ENCODE results near the gene MBNL1. TPM values are rescaled to one million over a fixed set of nuclear protein-coding genes. Genes with fewer than 3 reads are reported as not detected.

MBNL1 gene
- total RNA-seq, 1 experiment from 2014 or later, result 68.6 TPM

DNA sequence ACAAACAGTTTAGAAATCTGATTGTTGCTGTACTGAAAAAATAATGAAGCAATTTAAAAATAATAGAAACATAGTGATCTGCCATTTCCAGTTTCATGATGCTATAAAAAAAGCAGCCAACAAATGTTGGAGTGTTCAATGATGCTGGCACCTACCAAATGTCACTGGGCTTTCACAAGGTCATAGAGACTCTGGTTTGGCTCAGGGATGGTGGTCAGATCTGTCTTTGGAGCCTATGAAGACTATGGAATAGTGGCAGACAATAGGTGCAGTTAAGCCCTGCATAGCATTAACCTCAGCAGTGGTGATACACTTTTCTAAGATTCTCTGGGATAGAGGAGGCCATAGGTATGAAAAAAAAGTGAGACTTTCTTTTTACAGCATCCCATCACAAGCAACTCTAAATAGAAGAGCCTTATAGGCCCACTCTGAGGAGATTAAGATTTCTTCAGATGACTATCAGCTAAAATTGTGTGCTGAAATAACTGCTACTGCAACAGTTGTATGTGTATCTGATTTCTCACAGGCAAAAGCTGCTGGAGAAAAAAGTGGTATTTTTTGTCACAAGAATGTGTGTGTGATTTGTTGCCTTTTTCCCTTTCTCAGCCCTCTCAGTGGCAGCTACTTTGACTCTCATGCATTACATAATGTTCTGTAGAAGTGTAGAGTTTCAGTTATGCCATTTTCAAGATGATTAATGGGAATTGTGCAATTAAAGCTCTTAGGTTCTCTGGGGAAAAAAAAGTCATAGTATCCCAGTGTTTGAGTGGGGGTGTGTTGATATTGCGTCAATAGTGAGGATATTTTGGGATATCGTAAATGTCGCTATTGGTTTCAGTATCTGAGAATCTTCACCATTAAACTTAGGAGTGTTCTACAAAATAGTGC, 137.4 kb downstream of the MBNL1 start:
- ChIA-PET POLR2A (interaction anchor here (0.7 kb wide), 1 partner anchor 84 kb away, joined by 5 read pairs; no protein-coding TSS in a partner anchor), CTCF (interaction anchor here (0.6 kb wide), 1 partner anchor 10 kb away, joined by 3 read pairs; no protein-coding TSS in a partner anchor)
- Mint-ChIP-seq H3K9me3 (ENCODE audit: unreplicated experiment) (no peaks in the 10 kb centered on the region), H3K4me1 (ENCODE audit: low read depth, unreplicated experiment) (peaks cover 26% of the 10 kb centered on the region), H3K27me3 (ENCODE audit: insufficient read depth, unreplicated experiment) (no peaks in the 10 kb centered on the region), H3K36me3 (ENCODE audit: insufficient read depth, unreplicated experiment) (peaks cover 8% of the 10 kb centered on the region), H3K27ac (ENCODE audit: unreplicated experiment) (no peak overlapping the region), H3K4me3 (ENCODE audit: unreplicated experiment) (no peak overlapping the region)
- H3K27me3 ChIP-seq (replicated peaks; ENCODE audit: control insufficient read depth, insufficient read depth, low read length), result no peaks in the 10 kb centered on the region
- TF ChIP-seq, protein P1, sequence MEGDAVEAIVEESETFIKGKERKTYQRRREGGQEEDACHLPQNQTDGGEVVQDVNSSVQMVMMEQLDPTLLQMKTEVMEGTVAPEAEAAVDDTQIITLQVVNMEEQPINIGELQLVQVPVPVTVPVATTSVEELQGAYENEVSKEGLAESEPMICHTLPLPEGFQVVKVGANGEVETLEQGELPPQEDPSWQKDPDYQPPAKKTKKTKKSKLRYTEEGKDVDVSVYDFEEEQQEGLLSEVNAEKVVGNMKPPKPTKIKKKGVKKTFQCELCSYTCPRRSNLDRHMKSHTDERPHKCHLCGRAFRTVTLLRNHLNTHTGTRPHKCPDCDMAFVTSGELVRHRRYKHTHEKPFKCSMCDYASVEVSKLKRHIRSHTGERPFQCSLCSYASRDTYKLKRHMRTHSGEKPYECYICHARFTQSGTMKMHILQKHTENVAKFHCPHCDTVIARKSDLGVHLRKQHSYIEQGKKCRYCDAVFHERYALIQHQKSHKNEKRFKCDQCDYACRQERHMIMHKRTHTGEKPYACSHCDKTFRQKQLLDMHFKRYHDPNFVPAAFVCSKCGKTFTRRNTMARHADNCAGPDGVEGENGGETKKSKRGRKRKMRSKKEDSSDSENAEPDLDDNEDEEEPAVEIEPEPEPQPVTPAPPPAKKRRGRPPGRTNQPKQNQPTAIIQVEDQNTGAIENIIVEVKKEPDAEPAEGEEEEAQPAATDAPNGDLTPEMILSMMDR (IDR thresholded peaks at IDR 0.05; ENCODE audit: insufficient read depth in 1 of 2, low read depth in 1 of 2, low read length in 1 of 2, severe bottlenecking in 1 of 2, unreplicated experiment in 1 of 2), result no peak
- no peak for DNase-seq
- no TSS peak for BruUV-seq (replicated peaks)
- intact Hi-C loops (cut with micrococcal nuclease; ENCODE audit: unreplicated experiment), result no loop called here
- no peaks in the 10 kb centered on the region for H3K36me3 ChIP-seq (ENCODE audit: control insufficient read depth, insufficient read depth, low read length)
- no peak overlapping the region for H3K4me3 ChIP-seq (ENCODE audit: low read depth, low read length)
- H3K4me1 ChIP-seq, result peaks cover 19% of the 10 kb centered on the region; the same call in 1 of the 2 replicates
- H3K9me3 ChIP-seq, result no peaks in the 10 kb centered on the region

DNA sequence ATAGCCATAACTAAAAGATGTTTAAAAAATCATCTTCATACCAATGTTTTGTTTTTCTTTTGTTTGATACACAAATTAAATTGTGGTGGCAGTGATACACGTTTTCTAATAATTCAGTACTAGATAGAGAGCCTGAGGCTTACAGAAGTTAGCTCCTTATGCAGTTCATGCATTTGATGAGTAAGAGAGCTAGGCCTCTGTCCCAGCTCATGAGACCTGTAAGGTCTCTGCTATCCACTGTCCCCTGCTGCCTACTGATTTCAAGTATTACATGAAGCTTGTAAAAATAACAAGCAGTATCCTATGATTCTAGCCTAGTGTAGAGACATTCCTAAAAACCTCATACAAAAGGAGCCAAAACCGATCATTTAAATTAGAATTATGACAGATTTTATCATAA, 144.5 kb downstream of the MBNL1 start:
- peaks cover 15% of the 10 kb centered on the region for H3K36me3 Mint-ChIP-seq (ENCODE audit: insufficient read depth, unreplicated experiment)

DNA sequence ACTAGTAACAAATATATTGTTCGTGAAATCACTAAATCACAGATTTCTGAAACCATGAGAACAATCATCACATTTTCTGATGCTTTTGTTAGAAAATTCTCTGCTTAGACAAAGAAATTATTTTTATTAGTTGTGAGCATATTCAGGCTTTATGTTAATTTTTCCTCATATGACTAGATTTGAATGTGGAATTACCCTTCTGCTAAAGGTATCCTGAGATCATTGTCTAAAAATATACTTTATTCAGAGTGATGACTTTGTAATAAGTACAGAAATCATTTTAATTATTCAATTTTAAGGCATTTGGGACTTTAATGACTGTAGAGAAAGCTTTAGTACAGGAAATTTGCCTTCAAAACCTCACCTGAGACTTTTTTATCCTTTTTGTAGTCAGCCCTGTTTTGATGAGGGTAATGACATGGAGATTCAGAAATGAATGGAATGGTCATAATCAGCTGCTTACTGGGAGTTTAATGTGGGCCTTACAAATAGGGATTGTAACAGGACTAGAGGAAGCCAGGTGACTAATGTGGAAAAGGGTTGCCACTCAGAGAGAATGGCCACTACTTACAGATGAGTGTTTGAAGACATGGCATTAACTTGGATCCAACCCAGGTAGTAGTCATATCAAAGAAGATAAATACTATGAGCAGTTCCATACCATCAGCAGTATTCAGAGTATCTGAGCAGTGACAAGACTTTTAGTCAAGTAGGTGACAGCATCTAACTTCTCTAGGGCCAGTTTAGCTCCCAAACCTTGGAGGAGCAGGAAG, 148.3 kb downstream of the MBNL1 start:
- Histone ChIP-seq H3K4me3 (ENCODE audit: low read depth, low read length) (no peak overlapping the region), H3K27me3 (replicated peaks; ENCODE audit: control insufficient read depth, insufficient read depth, low read length) (no peaks in the 10 kb centered on the region), H3K36me3 (ENCODE audit: control insufficient read depth, insufficient read depth, low read length) (peaks cover 2% of the 10 kb centered on the region; the same call in 1 of the 2 replicates), H3K9me3 (no peaks in the 10 kb centered on the region), H3K4me1 (no peaks in the 10 kb centered on the region)
- TF ChIP-seq, protein P1 (IDR thresholded peaks at IDR 0.05; ENCODE audit: insufficient read depth in 1 of 2, low read depth in 1 of 2, low read length in 1 of 2, severe bottlenecking in 1 of 2, unreplicated experiment in 1 of 2), result no peak
- Mint-ChIP-seq H3K9me3 (ENCODE audit: unreplicated experiment) (no peaks in the 10 kb centered on the region), H3K4me3 (ENCODE audit: unreplicated experiment) (no peak overlapping the region), H3K36me3 (ENCODE audit: insufficient read depth, unreplicated experiment) (peaks cover 50% of the 10 kb centered on the region), H3K4me1 (ENCODE audit: low read depth, unreplicated experiment) (no peaks in the 10 kb centered on the region), H3K27me3 (ENCODE audit: insufficient read depth, unreplicated experiment) (no peaks in the 10 kb centered on the region), H3K27ac (ENCODE audit: unreplicated experiment) (no peak overlapping the region)
- no peak for DNase-seq
- no TSS peak for BruUV-seq (replicated peaks)
- ChIA-PET CTCF (no interaction called here), POLR2A (no interaction called here)
- intact Hi-C loops (cut with micrococcal nuclease; ENCODE audit: unreplicated experiment), result no loop called here

More for the DNA sequence above, 144.5 kb downstream of the MBNL1 start:
- no peak for DNase-seq
- no peak overlapping the region for H3K4me3 Mint-ChIP-seq (ENCODE audit: unreplicated experiment)
- H3K4me1 Mint-ChIP-seq (ENCODE audit: low read depth, unreplicated experiment), result no peaks in the 10 kb centered on the region
- intact Hi-C loops (cut with micrococcal nuclease; ENCODE audit: unreplicated experiment), result no loop called here
- H3K27me3 Mint-ChIP-seq (ENCODE audit: insufficient read depth, unreplicated experiment), result no peaks in the 10 kb centered on the region
- no peaks in the 10 kb centered on the region for H3K9me3 ChIP-seq
- no peaks in the 10 kb centered on the region for H3K9me3 Mint-ChIP-seq (ENCODE audit: unreplicated experiment)
- H3K27me3 ChIP-seq (replicated peaks; ENCODE audit: control insufficient read depth, insufficient read depth, low read length), result no peaks in the 10 kb centered on the region
- BruUV-seq (replicated peaks), result no TSS peak
- TF ChIP-seq, protein P1 (IDR thresholded peaks at IDR 0.05; ENCODE audit: insufficient read depth in 1 of 2, low read depth in 1 of 2, low read length in 1 of 2, severe bottlenecking in 1 of 2, unreplicated experiment in 1 of 2), result no peak
- H3K36me3 ChIP-seq (ENCODE audit: control insufficient read depth, insufficient read depth, low read length), result no peaks in the 10 kb centered on the region
- ChIA-PET POLR2A (interaction anchor here (0.6 kb wide), 1 partner anchor 84 kb away, joined by 3 read pairs; no protein-coding TSS in a partner anchor), CTCF (no interaction called here)
- H3K4me3 ChIP-seq (ENCODE audit: low read depth, low read length), result no peak overlapping the region
- no peak overlapping the region for H3K27ac Mint-ChIP-seq (ENCODE audit: unreplicated experiment)
- H3K4me1 ChIP-seq, result no peaks in the 10 kb centered on the region

All from Caco-2 (cell line).